ENCODE data around the gene CRTAP. TPM values are rescaled to one million over a fixed set of nuclear protein-coding genes. Genes with fewer than 3 reads are reported as not detected.
"Not testable (repeated sequence)": the region's sequence is repeated elsewhere in the genome, so short reads cannot be mapped to it uniquely, and the experiment has no call there.

The CRTAP gene
- total RNA-seq, 1 experiment from 2014 or later: 104 TPM

DNA sequence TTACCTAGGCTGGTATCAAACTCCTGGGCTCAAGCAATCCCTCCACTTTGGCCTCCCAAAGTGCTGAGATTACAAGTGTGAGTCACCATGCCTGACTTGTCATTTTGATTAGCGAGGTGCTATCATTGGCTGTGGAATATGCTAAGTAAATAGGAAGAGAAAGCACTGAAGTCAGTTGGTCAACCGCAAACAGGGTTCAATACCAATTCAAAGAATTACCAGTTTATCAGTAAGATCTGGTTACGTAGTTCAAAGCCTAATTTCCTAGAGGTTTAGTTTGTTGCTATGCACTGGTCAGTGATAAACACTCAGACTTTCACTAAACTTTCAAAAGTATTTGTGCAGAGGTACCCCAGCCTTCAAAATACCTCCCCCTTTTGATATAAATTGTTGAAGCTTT lies 46.3 kb upstream of the CRTAP start:
- peak; percentile 72 for ATAC-seq
- no TSS peak for BruUV-seq (replicated peaks)

DNA sequence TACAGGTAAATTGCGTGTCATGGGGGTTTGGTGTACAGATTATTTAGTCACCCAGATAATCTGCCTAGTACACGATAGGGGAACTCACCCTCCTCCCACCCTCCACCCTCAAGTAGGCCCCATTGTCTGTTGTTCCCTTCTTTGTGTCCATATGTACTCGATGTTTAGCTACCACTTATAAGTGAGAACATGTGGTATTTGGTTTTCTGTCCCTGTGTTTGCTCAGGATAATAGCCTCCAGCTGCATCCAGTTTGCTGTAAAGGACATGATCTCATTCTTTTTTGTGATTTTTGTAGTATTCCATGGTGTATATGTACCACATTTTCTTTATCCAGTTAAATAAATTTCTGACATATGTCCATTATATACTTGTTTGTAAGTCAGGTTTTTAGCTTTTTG lies 44.0 kb upstream of the CRTAP start:
- BruUV-seq (replicated peaks); RAD21 ChIA-PET (ENCODE audit: low non-redundant PET in 1 of 2, low total read pairs in 2 of 2, uncharacterized antibody in 2 of 2, unreplicated experiment in 2 of 2); H3K4me2 ChIP-seq (ENCODE audit: low read length); H3K9ac ChIP-seq (ENCODE audit: low read length); H3K27me3 ChIP-seq (ENCODE audit: insufficient read depth, low read length); H3K4me3 ChIP-seq (replicated peaks in 1 of 2; ENCODE audit: low read depth in 1 of 2, low read length in 2 of 2); H3K9me2 ChIP-seq (ENCODE audit: insufficient read depth); H3K27ac ChIP-seq (ENCODE audit: low read depth, low read length); DNase-seq (ENCODE audit: low read depth, low spot score); H3K36me3 ChIP-seq (ENCODE audit: control insufficient read depth in 1 of 2, insufficient read depth in 2 of 2, low read length in 2 of 2); POLR2A ChIA-PET; ATAC-seq; H4K20me1 ChIP-seq (ENCODE audit: insufficient read depth); H2AFZ ChIP-seq (ENCODE audit: low read depth, low read length, poor library complexity, severe bottlenecking); CTCF ChIA-PET; H3K4me1 ChIP-seq (ENCODE audit: control insufficient read depth in 1 of 2, insufficient read depth in 2 of 2, low read length in 2 of 2); H3K9me3 ChIP-seq (ENCODE audit: control insufficient read depth in 1 of 2, insufficient read depth in 1 of 2, low read depth in 1 of 2, low read length in 2 of 2); H3K79me2 ChIP-seq (ENCODE audit: insufficient read depth, low read length): not testable (repeated sequence)
- intact Hi-C loops (cut with micrococcal nuclease): loop anchor here (10.0 kb wide), 1 partner anchor 335 kb away; no protein-coding TSS in a partner anchor

More for the DNA sequence above, 46.3 kb upstream of the CRTAP start:
- POLR2A ChIA-PET: no interaction called here
- H3K36me3 ChIP-seq (ENCODE audit: control insufficient read depth in 1 of 2, insufficient read depth in 2 of 2, low read length in 2 of 2): 0 out of 4 replicates have a peak, but pooled peaks cover 0 to 7% of the 10 kb centered on the region in 2 experiments
- H3K79me2 ChIP-seq (ENCODE audit: insufficient read depth, low read length): no peaks in the 10 kb centered on the region
- intact Hi-C loops (cut with micrococcal nuclease): no loop called here
- peaks cover 8 to 10% of the 10 kb centered on the region in 2 experiments; a peak in 3 of 4 replicates for H3K4me1 ChIP-seq (ENCODE audit: control insufficient read depth in 1 of 2, insufficient read depth in 2 of 2, low read length in 2 of 2)
- no peak overlapping the region for H3K4me3 ChIP-seq (replicated peaks in 1 of 2; ENCODE audit: low read depth in 1 of 2, low read length in 2 of 2)
- RAD21 ChIA-PET (ENCODE audit: low non-redundant PET in 1 of 2, low total read pairs in 2 of 2, uncharacterized antibody in 2 of 2, unreplicated experiment in 2 of 2): no interaction called here
- peak overlapping the region; percentile 40; the same call in 1 of the 2 replicates for H3K4me2 ChIP-seq (ENCODE audit: low read length)
- no peaks in the 10 kb centered on the region for H4K20me1 ChIP-seq (ENCODE audit: insufficient read depth)
- DNase-seq (ENCODE audit: low read depth, low spot score): peak; percentile 12
- no peaks in the 10 kb centered on the region for H3K9me2 ChIP-seq (ENCODE audit: insufficient read depth)
- no peak overlapping the region for H3K27ac ChIP-seq (ENCODE audit: low read depth, low read length)
- H3K9me3 ChIP-seq (ENCODE audit: control insufficient read depth in 1 of 2, insufficient read depth in 1 of 2, low read depth in 1 of 2, low read length in 2 of 2): no peaks in the 10 kb centered on the region
- CTCF ChIA-PET: no interaction called here
- no peaks in the 10 kb centered on the region for H3K27me3 ChIP-seq (ENCODE audit: insufficient read depth, low read length)
- no peak overlapping the region for H2AFZ ChIP-seq (ENCODE audit: low read depth, low read length, poor library complexity, severe bottlenecking)
- no peak overlapping the region for H3K9ac ChIP-seq (ENCODE audit: low read length)
- TF ChIP-seq, protein P1, sequence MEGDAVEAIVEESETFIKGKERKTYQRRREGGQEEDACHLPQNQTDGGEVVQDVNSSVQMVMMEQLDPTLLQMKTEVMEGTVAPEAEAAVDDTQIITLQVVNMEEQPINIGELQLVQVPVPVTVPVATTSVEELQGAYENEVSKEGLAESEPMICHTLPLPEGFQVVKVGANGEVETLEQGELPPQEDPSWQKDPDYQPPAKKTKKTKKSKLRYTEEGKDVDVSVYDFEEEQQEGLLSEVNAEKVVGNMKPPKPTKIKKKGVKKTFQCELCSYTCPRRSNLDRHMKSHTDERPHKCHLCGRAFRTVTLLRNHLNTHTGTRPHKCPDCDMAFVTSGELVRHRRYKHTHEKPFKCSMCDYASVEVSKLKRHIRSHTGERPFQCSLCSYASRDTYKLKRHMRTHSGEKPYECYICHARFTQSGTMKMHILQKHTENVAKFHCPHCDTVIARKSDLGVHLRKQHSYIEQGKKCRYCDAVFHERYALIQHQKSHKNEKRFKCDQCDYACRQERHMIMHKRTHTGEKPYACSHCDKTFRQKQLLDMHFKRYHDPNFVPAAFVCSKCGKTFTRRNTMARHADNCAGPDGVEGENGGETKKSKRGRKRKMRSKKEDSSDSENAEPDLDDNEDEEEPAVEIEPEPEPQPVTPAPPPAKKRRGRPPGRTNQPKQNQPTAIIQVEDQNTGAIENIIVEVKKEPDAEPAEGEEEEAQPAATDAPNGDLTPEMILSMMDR (IDR thresholded peaks at IDR 0.05 in 2 of 3, conservative IDR thresholded peaks at IDR 0.05 in 1 of 3; ENCODE audit: borderline replicate concordance in 1 of 3, insufficient read depth in 1 of 3, low read depth in 2 of 3, low read length in 2 of 3): no peak
